K562 (cell line): ENCODE data around the gene FAM222A. TPM values are rescaled to one million over a fixed set of nuclear protein-coding genes. Genes with fewer than 3 reads are reported as not detected.

ENCODE experiments used
- ARID3B ChIP-seq: fragments of 250-450 bp; sonication (Bioruptor Pico); IDR thresholded peaks from 2 replicates; pipeline ENCODE4 v1.4.0; 2020; ENCODE audit warnings: borderline replicate concordance
- CREB1 ChIP-seq, 2 experiments: sonication (generic) in 1 of 2; formaldehyde crosslinking in 1 of 2; IDR thresholded peaks; 2 replicates each; pipeline versions ENCODE4 v1.6.1 to v1.8.0; 2012 to 2022; ENCODE audit warnings: inconsistent platforms in 1 of 2, mild to moderate bottlenecking in 1 of 2, missing genetic modification reagents in 1 of 2, moderate library complexity in 1 of 2
- FOS ChIP-seq: IDR thresholded peaks from 3 replicates; pipeline ENCODE4 v1.6.1; 2011; ENCODE audit not compliant: insufficient read length; ENCODE audit errors: extremely low read depth
- FOXP4 ChIP-seq: sonication (generic); formaldehyde crosslinking; IDR thresholded peaks from 2 replicates; pipeline ENCODE4 v1.8.0; 2022; ENCODE audit warnings: mild to moderate bottlenecking, missing genetic modification reagents, borderline replicate concordance
- GTF3C2 ChIP-seq: IDR thresholded peaks from 3 replicates; pipeline ENCODE4 v1.6.1; 2011; ENCODE audit warnings: borderline replicate concordance, mild to moderate bottlenecking, moderate library complexity; ENCODE audit not compliant: insufficient read length; ENCODE audit errors: extremely low read depth
- HDAC1 ChIP-seq, 2 experiments: fragments of 450-650 bp; IDR thresholded peaks; 2 replicates each; pipeline ENCODE4 v1.6.1; 2016 to 2017; ENCODE audit warnings: inconsistent platforms in 1 of 2, mild to moderate bottlenecking in 1 of 2, moderate library complexity in 1 of 2
- KDM1A ChIP-seq, 2 experiments: fragments of 450-650 bp; IDR thresholded peaks; 2 replicates each; pipeline ENCODE4 v1.6.1; 2016; ENCODE audit warnings: mild to moderate bottlenecking in 2 of 2
- MCM3 ChIP-seq: fragments of 450-650 bp; IDR thresholded peaks from 2 replicates; pipeline ENCODE4 v1.6.1; 2016
- MED1 ChIP-seq: sonication (generic); formaldehyde crosslinking; IDR thresholded peaks from 2 replicates; pipeline ENCODE4 v1.8.1; 2023; ENCODE audit warnings: missing genetic modification reagents, borderline replicate concordance
- NFRKB ChIP-seq: fragments of 450-650 bp; IDR thresholded peaks from 2 replicates; pipeline ENCODE4 v1.6.1; 2016; ENCODE audit warnings: low read depth
- RNF2 ChIP-seq: sonication (generic); IDR thresholded peaks from 2 replicates; pipeline ENCODE4 v1.6.1; 2016
- STAG1 ChIP-seq: sonication (generic); formaldehyde crosslinking; IDR thresholded peaks from 2 replicates; pipeline ENCODE4 v1.5.0; 2020; ENCODE audit warnings: missing genetic modification reagents, borderline replicate concordance
- TFE3 ChIP-seq: fragments of 450-650 bp; formaldehyde crosslinking; IDR thresholded peaks from 2 replicates; pipeline ENCODE4 v1.4.0; 2020; ENCODE audit warnings: mild to moderate bottlenecking, mixed read lengths
- ZBTB9 ChIP-seq: fragments of 450-650 bp; formaldehyde crosslinking; IDR thresholded peaks from 2 replicates; pipeline ENCODE4 v1.4.0; 2020; ENCODE audit warnings: mild to moderate bottlenecking, moderate library complexity
- ZNF232 ChIP-seq: sonication (generic); formaldehyde crosslinking; IDR thresholded peaks from 2 replicates; pipeline ENCODE4 v1.8.0; 2022; ENCODE audit warnings: mild to moderate bottlenecking, missing genetic modification reagents
- ZNF431 ChIP-seq: sonication (generic); formaldehyde crosslinking; IDR thresholded peaks from 2 replicates; pipeline ENCODE4 v1.8.0; 2022; ENCODE audit warnings: mild to moderate bottlenecking, missing genetic modification reagents
- ZNF584 ChIP-seq: fragments of 200-800 bp; sonication (Bioruptor generic); IDR thresholded peaks from 2 replicates; pipeline ENCODE4 v1.6.1; 2016; ENCODE audit warnings: low read depth, mild to moderate bottlenecking, missing genetic modification characterization, missing compliant biosample characterization
- ZNF785 ChIP-seq: fragments of 250-450 bp; sonication (Bioruptor Pico); IDR thresholded peaks from 2 replicates; pipeline ENCODE4 v1.4.0; 2020; ENCODE audit warnings: mild to moderate bottlenecking
- polyA plus RNA-seq, 8 experiments: library from polyadenylated mRNA; depleted of rRNA in 4 of 8; stranded (reverse) in 5 of 8; unstranded in 3 of 8; fragments of >200 nt; fragmentation: Nextera tagmentation in 2 of 8; fragmentation: Illumina TruSeq in 1 of 8; extraction: Ambion mirVana in 2 of 8; extraction: Trizol in 1 of 8; gene quantifications; 2 replicates each; pipeline versions ENCODE4 v1.2.1 to v1.2.3, GENCODE V29; 2011 to 2014; ENCODE audit warnings: inconsistent platforms in 1 of 8, missing spikeins in 1 of 8
- total RNA-seq, 7 experiments: library from RNA; depleted of rRNA in 6 of 7; stranded (reverse); fragments of >200 nt in 6 of 7; fragmentation: Illumina TruSeq in 2 of 7; extraction: Trizol in 2 of 7; gene quantifications; 2 replicates each; pipeline versions ENCODE4 v1.2.1 to v1.2.3, GENCODE V29; 2011 to 2021; ENCODE audit warnings: low replicate concordance in 1 of 7

FAM222A gene
- total and polyA plus RNA-seq, 9 of the 15 experiments (the other 6 are each of a cell fraction or from before 2014, with no cell fraction given), result 0.03 to 0.36 (median 0.12) TPM; not detected in 1

- TF ChIP-seq FOXP4 (CRISPR knock-in tag) (no peak), ZBTB9 (CRISPR knock-in tag) (no peak), HDAC1 (IDR thresholded peaks at IDR 0.05) (0 out of 4 replicates have a peak, but pooled peaks of 1 of the 2 experiments have one; percentile 12), MCM3 (no peak), NFRKB (no peak), ARID3B (CRISPR knock-in tag) (no peak), ZNF785 (CRISPR knock-in tag) (no peak), FOS (peak; percentile 12), CREB1 (IDR thresholded peaks at IDR 0.05) (no peak), CREB1 (CRISPR knock-in tag; IDR thresholded peaks at IDR 0.05) (no peak), TFE3 (CRISPR knock-in tag) (no peak), RNF2 (no peak), ZNF584 (no peak), STAG1 (CRISPR knock-in tag) (no peak), MED1 (no peak), ZNF232 (CRISPR knock-in tag) (no peak), KDM1A (IDR thresholded peaks at IDR 0.05) (peak; percentile 78 to 79), ZNF431 (CRISPR knock-in tag) (no peak), GTF3C2 (no peak)
These were observed 16.9 kb upstream of the FAM222A start (continued) for GRCh38 chr12:109696485-109697269.
